GM23248 (cell line): ENCODE results near the gene ADCY2. TPM values are rescaled to one million over a fixed set of nuclear protein-coding genes. Genes with fewer than 3 reads are reported as not detected.
A peak's percentile ranks its signal among the peaks of the same experiment; 100 is the strongest.

Source experiments
- DNase-seq: peaks from one replicate; pipeline ENCODE4 v3.0.0-alpha.2; 2015
- H2AFZ ChIP-seq: fragments of 200-600 bp; sonication (generic); 2 replicates; pipeline ENCODE4 v1.6.1; 2016; ENCODE audit warnings: antibody characterized with exemption
- H3F3A ChIP-seq: fragments of 200-600 bp; sonication (generic); 2 replicates; pipeline ENCODE4 v1.6.1; 2016; ENCODE audit warnings: mild to moderate bottlenecking, antibody characterized with exemption, mixed run types; ENCODE audit not compliant: insufficient read depth
- H3K27ac ChIP-seq: fragments of 200-600 bp; sonication (generic); 2 replicates; pipeline ENCODE4 v1.5.1; 2016; ENCODE audit warnings: mild to moderate bottlenecking
- H3K27me3 ChIP-seq: fragments of 200-600 bp; sonication (generic); replicated peaks from 2 replicates; pipeline ENCODE4 v1.6.1; 2016; ENCODE audit warnings: mild to moderate bottlenecking; ENCODE audit not compliant: insufficient read depth
- H3K36me3 ChIP-seq: fragments of 200-600 bp; sonication (generic); 2 replicates; pipeline ENCODE4 v1.6.1; 2016; ENCODE audit warnings: low read depth, mild to moderate bottlenecking
- H3K4me1 ChIP-seq: fragments of 200-600 bp; sonication (generic); 2 replicates; pipeline ENCODE4 v1.6.1; 2016; ENCODE audit warnings: mild to moderate bottlenecking; ENCODE audit not compliant: insufficient read depth
- H3K4me2 ChIP-seq: fragments of 200-600 bp; sonication (generic); one replicate; pipeline ENCODE4 v1.6.1; 2016; ENCODE audit warnings: mild to moderate bottlenecking; ENCODE audit not compliant: unreplicated experiment
- H3K4me3 ChIP-seq: fragments of 200-600 bp; sonication (generic); 2 replicates; pipeline ENCODE4 v1.5.1; 2016; ENCODE audit warnings: mild to moderate bottlenecking
- H3K79me2 ChIP-seq: fragments of 200-600 bp; sonication (generic); 2 replicates; pipeline ENCODE4 v1.6.1; 2016; ENCODE audit warnings: mild to moderate bottlenecking; ENCODE audit not compliant: insufficient read depth
- H3K9ac ChIP-seq: fragments of 200-600 bp; sonication (generic); 2 replicates; pipeline ENCODE4 v1.6.1; 2016; ENCODE audit warnings: mild to moderate bottlenecking
- H3K9me2 ChIP-seq: fragments of 200-600 bp; sonication (generic); 2 replicates; pipeline ENCODE4 v1.6.1; 2016; ENCODE audit warnings: mixed run types, mild to moderate bottlenecking, moderate library complexity; ENCODE audit not compliant: insufficient read depth
- H3K9me3 ChIP-seq: fragments of 200-600 bp; sonication (generic); one replicate; pipeline ENCODE4 v1.6.1; 2017; ENCODE audit warnings: low read depth
- H4K20me1 ChIP-seq: fragments of 200-600 bp; sonication (generic); 2 replicates; pipeline ENCODE4 v1.6.0; 2016; ENCODE audit not compliant: insufficient read depth
- EZH2 ChIP-seq: fragments of 200-600 bp; sonication (generic); IDR thresholded peaks from 2 replicates; pipeline ENCODE4 v1.6.1; 2018; ENCODE audit warnings: antibody characterized with exemption, mild to moderate bottlenecking; ENCODE audit not compliant: insufficient read depth, poor library complexity, severe bottlenecking
- EZH2phosphoT487 ChIP-seq: fragments of 200-600 bp; sonication (generic); IDR thresholded peaks from 2 replicates; pipeline ENCODE4 v1.6.1; 2018; ENCODE audit warnings: antibody characterized with exemption, moderate library complexity, mild to moderate bottlenecking, low read depth; ENCODE audit not compliant: insufficient read depth
- WGBS, 2 experiments: methylation state at CpG; one replicate each; pipeline ENCODE4 v1.1.6; 2015 to 2017; ENCODE audit warnings: low lambda C conversion rate in 2 of 2, low coverage in 1 of 2; ENCODE audit errors: missing lambda C conversion rate in 2 of 2; 5-methylcytosine and 5-hydroxymethylcytosine counted together
- in situ Hi-C: fragments of 300-500 bp; cut with MboI; formaldehyde crosslinking; loops from 2 replicates; pipeline ENCODE4 v1.15.0; 2020
- polyA plus RNA-seq: library from polyadenylated mRNA; unstranded; fragments of >200 nt; fragmentation: Nextera tagmentation; extraction: Ambion mirVana; gene quantifications from 2 replicates; pipeline ENCODE4 v1.2.1, GENCODE V29; 2016
- total RNA-seq: library from RNA; depleted of rRNA; stranded (reverse); fragments of >200 nt; shearing (Covaris generic); gene quantifications from 2 replicates; pipeline ENCODE4 v1.2.3, GENCODE V29; 2014

The ADCY2 gene
- total and polyA plus RNA-seq, 2 experiments from 2014 or later, result 0.11 TPM; not detected in 1

DNA sequence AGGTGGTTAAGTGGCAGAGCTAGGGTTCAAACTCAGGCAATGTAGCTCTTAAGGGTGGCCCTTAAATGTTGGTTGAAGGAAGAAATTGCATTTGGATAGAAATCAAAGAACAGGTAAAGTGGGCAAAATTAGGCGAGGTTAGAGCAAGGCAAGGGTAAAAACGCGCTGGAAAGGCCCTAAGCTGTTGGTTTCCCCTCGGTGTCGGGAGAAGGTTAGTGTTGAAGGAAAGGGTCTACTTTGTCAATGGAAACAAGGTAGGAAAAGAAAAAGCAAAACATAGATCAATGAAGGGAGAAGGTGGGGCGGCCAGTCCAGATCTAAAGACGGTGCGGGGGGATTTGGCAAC is 472.5 kb downstream of the ADCY2 start:
- H3K79me2 ChIP-seq, result peaks cover 73% of the 10 kb centered on the region
- in situ Hi-C loops, result no loop called here
- H3F3A ChIP-seq, result no peaks in the 10 kb centered on the region
- peak overlapping the region; percentile 97 for H3K9ac ChIP-seq
- no peak for DNase-seq
- peak overlapping the region; percentile 29; the same call in 1 of the 2 replicates for H3K27ac ChIP-seq
- peaks cover 20% of the 10 kb centered on the region for H3K4me1 ChIP-seq
- H3K9me3 ChIP-seq, result no peaks in the 10 kb centered on the region
- peak overlapping the region; percentile 100 for H3K4me2 ChIP-seq
- peaks cover 11% of the 10 kb centered on the region for H3K36me3 ChIP-seq
- WGBS, 2 experiments, result 0 to 2% methylated on average over 8 of the region's 8 CpGs
- peak overlapping the region; percentile 98 for H2AFZ ChIP-seq
- H3K27me3 ChIP-seq, result no peaks in the 10 kb centered on the region
- no peaks in the 10 kb centered on the region for H3K9me2 ChIP-seq
- no peaks in the 10 kb centered on the region for H4K20me1 ChIP-seq
- TF ChIP-seq EZH2phosphoT487 (no peak), EZH2 (no peak)
- peak overlapping the region; percentile 96 for H3K4me3 ChIP-seq

GRCh38 chr5:7868773-7869473 is 473.0 kb downstream of the ADCY2 start, which contains the start of the genes FASTKD3 and MTRR:
Gene FASTKD3, minus strand, starts transcription at chr5:7869031. Its CDS starts 948 bp downstream, at chr5:7868083.
Gene MTRR, plus strand, starts transcription at chr5:7869148. Its CDS starts 1,647 bp downstream, at chr5:7870795.
- Histone ChIP-seq H3K4me2 (peak within 1 kb of the TSS; percentile 100), H3K27ac (peak within 1 kb of the TSS; percentile 77), H2AFZ (peak within 1 kb of the TSS; percentile 98), H3K4me3 (peak within 1 kb of the TSS; percentile 96), H3K36me3 (peaks cover 11% of the 10 kb centered on the region), H3K9ac (peak within 1 kb of the TSS; percentile 97), H3K27me3 (no peaks in the 10 kb centered on the region), H3F3A (no peaks in the 10 kb centered on the region), H3K4me1 (peaks cover 20% of the 10 kb centered on the region), H3K9me2 (no peaks in the 10 kb centered on the region), H3K79me2 (peaks cover 78% of the 10 kb centered on the region), H4K20me1 (no peaks in the 10 kb centered on the region), H3K9me3 (no peaks in the 10 kb centered on the region)
- peak; percentile 98 for DNase-seq
- TF ChIP-seq EZH2phosphoT487, result no peak
- TF ChIP-seq EZH2, result no peak
- WGBS, 2 experiments, result 0 to 1% methylated on average over 71 to 73 of the region's 83 CpGs
- in situ Hi-C loops, result no loop called here

- H3K36me3 ChIP-seq, result peaks cover 8% of the 10 kb centered on the region
- peak overlapping the region; percentile 100 for H3K4me2 ChIP-seq
- H3K9me3 ChIP-seq, result no peaks in the 10 kb centered on the region
- TF ChIP-seq EZH2phosphoT487 (no peak), EZH2 (no peak)
- DNase-seq, result peak; percentile 69
- in situ Hi-C loops, result no loop called here
- H3K79me2 ChIP-seq, result peaks cover 85% of the 10 kb centered on the region
- H3K27me3 ChIP-seq, result no peaks in the 10 kb centered on the region
- H3K4me1 ChIP-seq, result peaks cover 20% of the 10 kb centered on the region
- peak overlapping the region; percentile 96 for H3K4me3 ChIP-seq
- 2% methylated on average over 38 to 41 of the region's 41 CpGs for WGBS, 2 experiments
- H4K20me1 ChIP-seq, result no peaks in the 10 kb centered on the region
- peak overlapping the region; percentile 98 for H2AFZ ChIP-seq
- no peaks in the 10 kb centered on the region for H3K9me2 ChIP-seq
- peak overlapping the region; percentile 77 for H3K27ac ChIP-seq
- peak overlapping the region; percentile 97 for H3K9ac ChIP-seq
- H3F3A ChIP-seq, result no peaks in the 10 kb centered on the region
Measured at GRCh38 chr5:7869474-7870136, 473.7 kb downstream of the ADCY2 start.

GRCh38 chr5:7871653-7872052 is 475.7 kb downstream of the ADCY2 start:
- in situ Hi-C loops, result no loop called here
- H3K4me1 ChIP-seq, result peaks cover 24% of the 10 kb centered on the region
- WGBS, 2 experiments, result 76 to 83% methylated on average over 2 of the region's 2 CpGs
- peaks cover 8% of the 10 kb centered on the region for H3K36me3 ChIP-seq
- no peaks in the 10 kb centered on the region for H3K27me3 ChIP-seq
- no peak overlapping the region for H3K27ac ChIP-seq
- no peaks in the 10 kb centered on the region for H3K9me2 ChIP-seq
- peaks cover 97% of the 10 kb centered on the region for H3K79me2 ChIP-seq
- 0 out of 2 replicates have a peak, but pooled peaks cover 4% of the 10 kb centered on the region for H4K20me1 ChIP-seq
- DNase-seq, result no peak
- no peaks in the 10 kb centered on the region for H3K9me3 ChIP-seq
- no peak overlapping the region for H3K9ac ChIP-seq
- H3F3A ChIP-seq, result peaks cover 11% of the 10 kb centered on the region
- no peak overlapping the region for H3K4me2 ChIP-seq
- H3K4me3 ChIP-seq, result no peak overlapping the region
- H2AFZ ChIP-seq, result no peak overlapping the region
- no peak for TF ChIP-seq EZH2
- TF ChIP-seq EZH2phosphoT487, result no peak
